ENCODE measurements around the gene ARAP2.

ARAP2 gene

GRCh38 chr4:36277533-36277932, 33.2 kb upstream of the ARAP2 start:
- Mint-ChIP-seq H3K36me3 (ENCODE audit: low read depth) (peaks cover 18% of the 10 kb centered on the region), H3K27me3 (ENCODE audit: low read depth) (no peaks in the 10 kb centered on the region), H3K4me1 (ENCODE audit: low read depth) (peaks cover 47% of the 10 kb centered on the region), H3K9me3 (peaks cover 5% of the 10 kb centered on the region), H3K4me3 (no peak overlapping the region), H3K27ac (no peak overlapping the region)

GRCh38 chr4:36274158-36274557, 29.8 kb upstream of the ARAP2 start:
- Mint-ChIP-seq H3K4me3 (no peak overlapping the region), H3K27ac (no peak overlapping the region), H3K36me3 (ENCODE audit: low read depth) (peaks cover 6% of the 10 kb centered on the region), H3K27me3 (ENCODE audit: low read depth) (no peaks in the 10 kb centered on the region), H3K9me3 (no peaks in the 10 kb centered on the region), H3K4me1 (ENCODE audit: low read depth) (peaks cover 25% of the 10 kb centered on the region)

- H3K36me3 Mint-ChIP-seq (ENCODE audit: low read depth), result peaks cover 6% of the 10 kb centered on the region
- H3K27ac Mint-ChIP-seq, result no peak overlapping the region
- H3K4me3 Mint-ChIP-seq, result no peak overlapping the region
- H3K9me3 Mint-ChIP-seq, result no peaks in the 10 kb centered on the region
- H3K4me1 Mint-ChIP-seq (ENCODE audit: low read depth), result peaks cover 24% of the 10 kb centered on the region
- no peaks in the 10 kb centered on the region for H3K27me3 Mint-ChIP-seq (ENCODE audit: low read depth)
These were observed 29.0 kb upstream of the ARAP2 start for GRCh38 chr4:36273276-36273675.

GRCh38 chr4:36269533-36270173, 25.3 kb upstream of the ARAP2 start:
- Mint-ChIP-seq H3K4me1 (ENCODE audit: low read depth) (peaks cover 33% of the 10 kb centered on the region), H3K4me3 (no peak overlapping the region), H3K36me3 (ENCODE audit: low read depth) (peaks cover 6% of the 10 kb centered on the region), H3K27me3 (ENCODE audit: low read depth) (no peaks in the 10 kb centered on the region), H3K9me3 (peaks cover 4% of the 10 kb centered on the region), H3K27ac (peak overlapping the region; percentile 80)

- Mint-ChIP-seq H3K4me3 (no peak overlapping the region), H3K27me3 (ENCODE audit: low read depth) (no peaks in the 10 kb centered on the region), H3K36me3 (ENCODE audit: low read depth) (peaks cover 4% of the 10 kb centered on the region), H3K27ac (peak overlapping the region; percentile 80), H3K4me1 (ENCODE audit: low read depth) (peaks cover 38% of the 10 kb centered on the region), H3K9me3 (peaks cover 4% of the 10 kb centered on the region)
These were observed 24.8 kb upstream of the ARAP2 start for GRCh38 chr4:36269101-36269500.

- peak overlapping the region; percentile 19 for H3K4me3 Mint-ChIP-seq
- peaks cover 1% of the 10 kb centered on the region for H3K36me3 Mint-ChIP-seq (ENCODE audit: low read depth)
- H3K4me1 Mint-ChIP-seq (ENCODE audit: low read depth), result peaks cover 41% of the 10 kb centered on the region
- no peaks in the 10 kb centered on the region for H3K27me3 Mint-ChIP-seq (ENCODE audit: low read depth)
- peak overlapping the region; percentile 52 for H3K27ac Mint-ChIP-seq
- H3K9me3 Mint-ChIP-seq, result peaks cover 4% of the 10 kb centered on the region
These were observed 23.4 kb upstream of the ARAP2 start for GRCh38 chr4:36267486-36268268.

GRCh38 chr4:36264207-36264826, 20.0 kb upstream of the ARAP2 start:
- H3K9me3 Mint-ChIP-seq, result peaks cover 4% of the 10 kb centered on the region
- H3K4me1 Mint-ChIP-seq (ENCODE audit: low read depth), result peaks cover 39% of the 10 kb centered on the region
- no peak overlapping the region for H3K4me3 Mint-ChIP-seq
- no peak overlapping the region for H3K27ac Mint-ChIP-seq
- no peaks in the 10 kb centered on the region for H3K27me3 Mint-ChIP-seq (ENCODE audit: low read depth)
- peaks cover 3% of the 10 kb centered on the region for H3K36me3 Mint-ChIP-seq (ENCODE audit: low read depth)

- Mint-ChIP-seq H3K27ac (no peak overlapping the region), H3K27me3 (ENCODE audit: low read depth) (no peaks in the 10 kb centered on the region)
These were observed 16.4 kb upstream of the ARAP2 start for GRCh38 chr4:36260731-36261130.

GRCh38 chr4:36256398-36256891, 12.1 kb upstream of the ARAP2 start:
- H3K4me3 Mint-ChIP-seq, result peak overlapping the region; percentile 48
- peaks cover 4% of the 10 kb centered on the region for H3K9me3 Mint-ChIP-seq
- peaks cover 37% of the 10 kb centered on the region for H3K4me1 Mint-ChIP-seq (ENCODE audit: low read depth)
- H3K36me3 Mint-ChIP-seq (ENCODE audit: low read depth), result peaks cover 10% of the 10 kb centered on the region
- no peaks in the 10 kb centered on the region for H3K27me3 Mint-ChIP-seq (ENCODE audit: low read depth)
- H3K27ac Mint-ChIP-seq, result peak overlapping the region; percentile 98

More at GRCh38 chr4:36260731-36261130, 16.4 kb upstream of the ARAP2 start:
- peaks cover 5% of the 10 kb centered on the region for H3K36me3 Mint-ChIP-seq (ENCODE audit: low read depth)
- peaks cover 4% of the 10 kb centered on the region for H3K9me3 Mint-ChIP-seq
- H3K4me3 Mint-ChIP-seq, result no peak overlapping the region
- peaks cover 23% of the 10 kb centered on the region for H3K4me1 Mint-ChIP-seq (ENCODE audit: low read depth)

GRCh38 chr4:36255577-36255976, 11.3 kb upstream of the ARAP2 start:
- Mint-ChIP-seq H3K27me3 (ENCODE audit: low read depth) (no peaks in the 10 kb centered on the region), H3K9me3 (peaks cover 4% of the 10 kb centered on the region), H3K36me3 (ENCODE audit: low read depth) (peaks cover 10% of the 10 kb centered on the region), H3K27ac (peak overlapping the region; percentile 98), H3K4me3 (peak overlapping the region; percentile 74), H3K4me1 (ENCODE audit: low read depth) (peaks cover 37% of the 10 kb centered on the region)

GRCh38 chr4:36254371-36254770, 10.1 kb upstream of the ARAP2 start:
- Mint-ChIP-seq H3K4me1 (ENCODE audit: low read depth) (peaks cover 37% of the 10 kb centered on the region), H3K36me3 (ENCODE audit: low read depth) (peaks cover 8% of the 10 kb centered on the region), H3K27ac (peak overlapping the region; percentile 98), H3K9me3 (peaks cover 4% of the 10 kb centered on the region), H3K27me3 (ENCODE audit: low read depth) (no peaks in the 10 kb centered on the region), H3K4me3 (no peak overlapping the region)

GRCh38 chr4:36251983-36252382, 7.7 kb upstream of the ARAP2 start:
- no peak overlapping the region for H3K27ac Mint-ChIP-seq
- H3K9me3 Mint-ChIP-seq, result no peaks in the 10 kb centered on the region
- H3K27me3 Mint-ChIP-seq (ENCODE audit: low read depth), result peaks cover 10% of the 10 kb centered on the region
- H3K36me3 Mint-ChIP-seq (ENCODE audit: low read depth), result peaks cover 5% of the 10 kb centered on the region
- H3K4me1 Mint-ChIP-seq (ENCODE audit: low read depth), result peaks cover 38% of the 10 kb centered on the region
- no peak overlapping the region for H3K4me3 Mint-ChIP-seq

- Mint-ChIP-seq H3K9me3 (no peaks in the 10 kb centered on the region), H3K27ac (no peak overlapping the region), H3K36me3 (ENCODE audit: low read depth) (peaks cover 5% of the 10 kb centered on the region), H3K27me3 (ENCODE audit: low read depth) (peaks cover 13% of the 10 kb centered on the region), H3K4me1 (ENCODE audit: low read depth) (peaks cover 30% of the 10 kb centered on the region), H3K4me3 (no peak overlapping the region)
These were observed 5.3 kb upstream of the ARAP2 start for GRCh38 chr4:36249610-36250009.

- Mint-ChIP-seq H3K4me3 (peak overlapping the region; percentile 91), H3K36me3 (ENCODE audit: low read depth) (peaks cover 32% of the 10 kb centered on the region), H3K27me3 (ENCODE audit: low read depth) (peaks cover 11% of the 10 kb centered on the region), H3K27ac (peak overlapping the region; percentile 84), H3K4me1 (ENCODE audit: low read depth) (peaks cover 40% of the 10 kb centered on the region), H3K9me3 (peaks cover 4% of the 10 kb centered on the region)
These were observed 708 bp downstream of the ARAP2 start for GRCh38 chr4:36243355-36244256.
